ENCODE results near the gene SAFB. TPM values are rescaled to one million over a fixed set of nuclear protein-coding genes. Genes with fewer than 3 reads are reported as not detected.

The SAFB gene
- total RNA-seq, 1 experiment from 2014 or later = 19.5 TPM

DNA sequence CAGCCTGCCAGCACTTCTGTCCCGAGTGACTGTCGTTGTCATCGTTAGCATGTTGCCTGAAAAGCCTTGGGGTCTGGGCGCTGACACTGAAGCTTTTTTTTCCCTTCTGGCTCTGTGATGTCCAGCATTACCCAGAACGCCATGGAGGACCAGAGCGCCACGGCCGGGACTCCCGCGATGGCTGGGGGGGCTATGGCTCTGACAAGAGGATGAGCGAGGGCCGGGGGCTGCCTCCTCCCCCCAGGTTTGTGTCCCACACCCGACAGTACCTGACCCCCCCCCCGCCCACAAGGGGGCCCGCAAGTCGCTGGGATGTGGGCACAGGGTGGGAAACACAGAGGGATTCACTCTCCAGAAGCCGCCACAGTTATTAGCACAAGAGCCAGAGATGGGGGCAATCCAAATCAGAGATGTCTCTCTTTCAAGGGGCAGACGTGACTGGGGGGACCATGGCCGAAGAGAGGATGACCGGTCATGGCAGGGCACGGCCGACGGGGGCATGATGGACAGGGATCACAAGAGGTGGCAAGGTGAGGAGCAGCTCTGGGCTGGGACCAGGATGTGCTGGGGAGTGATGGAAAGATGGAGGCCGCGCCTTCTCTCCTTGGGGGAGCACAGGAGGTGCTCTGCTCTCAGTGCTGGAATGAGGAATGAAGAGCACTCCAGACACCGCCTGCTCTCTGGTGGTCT lies 44.2 kb downstream of the SAFB start:
- no peak for DNase-seq (ENCODE audit: low spot score)

GRCh38 chr19:5667751-5668271 lies 44.9 kb downstream of the SAFB start:
- no peak for DNase-seq (ENCODE audit: low spot score)

DNA sequence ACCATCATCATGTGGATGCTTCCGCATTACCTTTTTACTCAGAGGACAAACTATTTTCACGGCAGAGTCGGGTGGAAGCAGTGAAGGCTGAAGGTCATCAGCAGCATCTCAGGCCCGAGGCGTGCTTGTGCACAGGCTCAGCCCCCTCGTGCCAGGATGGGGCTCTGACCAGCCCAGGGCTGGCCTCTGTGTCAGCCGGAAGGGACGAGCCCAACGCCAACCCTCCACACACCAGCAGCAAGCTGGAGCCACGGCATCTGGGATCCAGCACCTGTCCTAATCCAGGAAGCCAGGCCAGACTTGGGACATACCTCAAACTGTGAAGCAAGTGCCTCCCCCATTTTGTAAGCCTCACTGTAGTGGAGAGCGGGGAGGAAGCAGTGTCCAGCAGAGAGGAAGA lies 46.3 kb downstream of the SAFB start:
- no peak for DNase-seq (ENCODE audit: low spot score)

GRCh38 chr19:5671600-5671999 lies 48.7 kb downstream of the SAFB start:
- no peak for DNase-seq (ENCODE audit: low spot score)

- no peak for DNase-seq (ENCODE audit: low spot score)
Measured at GRCh38 chr19:5672708-5673459, 50.0 kb downstream of the SAFB start.

GRCh38 chr19:5673752-5674151 lies 50.9 kb downstream of the SAFB start:
- no peak for DNase-seq (ENCODE audit: low spot score)

- DNase-seq (ENCODE audit: low spot score) = no peak
Measured at GRCh38 chr19:5674714-5675113, 51.8 kb downstream of the SAFB start.

DNA sequence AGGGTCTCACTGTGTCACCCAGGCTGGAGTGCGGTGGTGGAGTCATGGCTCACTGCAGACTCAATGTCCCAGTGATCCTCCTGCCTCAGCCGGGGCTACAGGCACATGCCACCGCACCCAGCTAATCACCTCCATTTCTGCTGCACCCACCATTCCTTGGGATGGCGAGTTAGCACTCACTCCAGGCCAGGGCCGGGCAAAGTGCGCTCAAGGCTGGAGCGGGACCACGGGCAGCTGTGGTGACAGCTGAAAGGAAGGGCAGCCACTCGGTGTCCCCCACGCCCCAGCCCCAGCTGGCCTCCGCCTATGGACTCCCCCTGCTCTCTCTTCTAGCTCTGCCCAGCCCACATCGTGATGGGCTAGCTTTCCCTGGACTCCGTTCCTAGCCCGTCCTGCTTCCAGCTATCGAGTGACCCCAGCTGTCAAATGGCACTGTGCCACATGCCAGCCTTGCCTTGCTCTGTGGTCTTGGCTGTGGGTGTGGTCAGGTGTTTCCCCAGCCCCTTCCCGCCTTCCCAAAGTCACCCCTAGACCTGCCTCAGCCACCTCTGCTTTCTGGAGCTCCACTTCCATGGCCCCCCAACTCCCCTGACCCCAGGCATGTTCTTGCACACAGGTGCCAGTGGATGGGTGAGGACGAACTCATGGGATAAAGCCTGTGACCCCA lies 53.4 kb downstream of the SAFB start:
- no peak for DNase-seq (ENCODE audit: low spot score)

- no peak for DNase-seq (ENCODE audit: low spot score)
Measured at GRCh38 chr19:5676772-5677105, 53.9 kb downstream of the SAFB start.

DNA sequence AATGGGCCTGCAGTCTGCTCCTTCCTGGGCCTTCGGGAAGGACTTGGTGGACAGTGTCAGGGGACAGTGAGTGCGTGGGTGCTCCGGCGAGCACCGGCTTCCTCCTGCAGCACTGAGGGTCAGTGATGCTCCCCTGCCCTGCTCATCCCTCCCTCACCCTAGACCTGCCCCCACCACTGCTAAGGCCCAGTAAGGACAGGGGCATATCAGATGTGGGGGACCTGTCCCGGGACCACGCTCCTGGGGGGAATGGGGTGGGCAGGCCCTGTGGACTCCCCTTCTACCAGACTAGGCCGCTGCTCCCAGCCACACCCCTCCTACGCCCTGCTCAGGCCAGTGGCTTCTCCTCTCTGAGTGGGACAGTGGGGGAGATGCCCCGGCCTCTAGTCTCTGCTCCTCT lies 54.3 kb downstream of the SAFB start:
- no peak for DNase-seq (ENCODE audit: low spot score)

DNA sequence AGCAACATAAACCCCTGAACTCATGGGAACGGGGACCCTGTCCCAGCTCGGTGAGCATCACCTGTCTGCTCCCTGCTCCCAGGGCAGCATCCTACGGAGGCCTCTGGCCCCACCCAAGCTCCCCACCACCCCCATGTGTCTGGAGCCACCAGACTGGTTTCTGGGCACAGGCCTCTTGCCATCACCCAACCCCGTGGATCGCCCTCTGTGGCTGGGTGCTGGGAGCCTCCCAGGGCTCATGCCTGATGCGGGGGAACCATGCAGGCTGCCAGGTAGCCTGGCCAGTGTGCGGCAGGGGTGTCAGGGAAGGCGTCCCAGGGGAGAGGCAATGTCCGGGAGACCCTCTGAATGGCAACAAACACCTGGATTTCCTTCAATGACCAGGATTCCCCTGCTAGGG lies 54.7 kb downstream of the SAFB start:
- DNase-seq (ENCODE audit: low spot score) = no peak

DNA sequence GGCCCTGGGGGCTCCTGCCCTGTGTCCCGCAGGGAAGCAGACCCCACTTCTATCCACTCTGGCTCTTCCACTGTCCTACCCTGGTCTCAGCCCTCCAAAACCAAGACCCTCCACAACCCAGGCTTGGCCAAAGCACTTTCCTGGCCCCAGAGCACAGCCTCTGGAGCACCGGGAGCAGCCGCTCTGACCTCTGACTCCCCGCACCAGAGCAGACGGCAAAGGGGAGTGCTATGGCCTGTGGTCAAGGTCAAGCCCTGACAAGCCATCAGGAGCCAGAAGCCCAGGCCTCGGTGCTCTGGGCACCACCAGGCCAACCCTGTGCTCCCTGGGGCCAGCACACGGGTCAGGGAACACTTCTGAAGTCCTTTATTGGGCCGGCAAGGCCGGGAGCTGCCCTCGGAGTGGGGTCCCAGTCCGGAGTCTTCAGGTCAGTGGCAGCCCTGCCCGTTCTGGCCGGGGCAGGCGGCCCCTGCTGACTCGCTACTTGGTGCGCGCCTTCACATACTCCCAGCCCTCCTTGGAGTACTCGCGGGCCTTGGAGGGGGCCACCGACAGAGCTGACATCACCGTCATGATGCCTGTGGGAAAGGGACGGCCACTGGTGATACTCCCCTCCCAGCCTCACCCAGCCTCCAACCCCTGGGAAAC lies 55.3 kb downstream of the SAFB start:
- no peak for DNase-seq (ENCODE audit: low spot score)

GRCh38 chr19:5679289-5680083 lies 56.6 kb downstream of the SAFB start:
- DNase-seq (ENCODE audit: low spot score) = peak; percentile 2

DNA sequence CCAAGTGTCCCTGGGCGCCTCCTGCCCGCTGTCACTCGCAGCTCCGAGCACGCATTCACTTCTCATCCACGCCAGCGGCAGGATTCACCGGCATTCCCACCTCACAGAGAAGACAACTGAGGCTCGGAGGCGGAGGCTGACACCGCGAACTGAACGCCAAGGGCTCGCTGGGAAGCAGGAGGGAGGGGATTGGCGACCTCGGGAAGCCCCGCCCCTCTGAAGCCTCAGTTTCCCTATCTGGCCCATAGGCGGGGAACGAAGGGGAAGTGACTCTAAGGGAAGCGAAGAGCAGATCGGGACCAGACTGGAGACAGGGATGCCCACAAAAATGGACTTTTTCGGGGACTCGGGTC lies 57.2 kb downstream of the SAFB start:
- no peak for DNase-seq (ENCODE audit: low spot score)

GRCh38 chr19:5680437-5681368 lies 57.8 kb downstream of the SAFB start, which contains the start of the genes HSD11B1L and MICOS13:
Gene HSD11B1L (plus strand): TSS chr19:5681027. CDS start chr19:5684833, 3,806 bp downstream.
Gene MICOS13 (minus strand): TSS chr19:5680516. CDS start chr19:5680486, 30 bp downstream.
- peak; percentile 98 for DNase-seq (ENCODE audit: low spot score)

DNA sequence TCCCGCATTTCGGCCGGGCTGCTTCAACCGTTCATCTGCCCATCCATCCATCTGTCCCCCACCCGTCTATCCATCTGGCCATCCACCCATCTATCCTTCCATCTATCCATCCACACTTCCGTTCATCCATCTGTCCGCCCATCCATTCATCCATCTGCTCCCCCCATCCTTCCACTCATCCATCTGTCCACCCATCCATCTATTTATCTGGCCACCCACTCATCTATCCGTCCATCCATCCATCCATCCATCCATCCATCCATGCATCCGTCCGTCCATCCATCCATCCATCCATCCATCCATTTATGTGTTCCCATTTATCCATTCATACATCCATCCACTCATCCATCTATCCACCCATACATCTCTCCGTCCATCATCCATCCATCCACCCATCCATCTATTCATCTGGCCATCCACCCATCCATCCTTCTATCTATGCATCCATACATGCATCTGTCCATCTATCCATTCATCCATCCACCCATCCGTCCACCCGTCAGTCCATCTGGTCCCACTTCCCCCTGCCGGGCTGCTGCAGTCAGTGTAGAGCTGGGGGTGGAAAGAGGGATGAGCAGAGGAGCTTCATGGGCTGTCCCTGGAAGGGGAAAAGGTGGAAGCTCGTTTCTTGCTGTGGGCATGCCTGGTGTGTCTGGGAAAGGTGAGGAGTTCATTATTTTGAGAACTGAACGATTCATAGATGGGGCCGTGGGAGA lies 58.7 kb downstream of the SAFB start:
- no peak for DNase-seq (ENCODE audit: low spot score)

DNA sequence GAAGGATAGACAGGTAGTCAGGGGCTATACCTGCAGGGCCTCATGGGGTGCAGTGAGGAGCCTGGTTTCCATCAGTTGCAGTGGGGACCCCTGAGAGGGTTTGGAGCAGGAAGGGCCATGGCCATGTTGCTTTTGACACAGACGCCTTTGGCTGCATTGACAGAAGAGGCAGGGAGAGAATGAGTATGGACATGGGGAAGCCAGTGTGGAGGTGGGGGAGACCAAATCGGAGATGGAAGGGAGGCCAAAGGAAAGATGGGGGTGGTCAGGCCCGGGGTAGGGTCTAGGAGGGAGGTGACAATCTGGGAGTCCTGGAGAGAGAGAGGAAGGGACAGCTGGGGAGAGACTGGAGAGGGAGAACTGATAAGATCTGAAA lies 59.2 kb downstream of the SAFB start:
- no peak for DNase-seq (ENCODE audit: low spot score)

- DNase-seq (ENCODE audit: low spot score) = no peak
Measured at GRCh38 chr19:5683177-5683886, 60.4 kb downstream of the SAFB start.

Measured in H4 (cell line).